Natural killer cell treated with Interleukin-12 subunit alpha and Interleukin-12 subunit beta and Interleukin-15 and Interleukin-18, amount 100 ng/mL, for 72 hours (primary cell): ENCODE results near the gene SLC8A3. TPM values are rescaled to one million over a fixed set of nuclear protein-coding genes. Genes with fewer than 3 reads are reported as not detected.
A peak's percentile ranks its signal among the peaks of the same experiment; 100 is the strongest.

Source experiments
- ATAC-seq, 2 donors: fragments of 150-1000 bp; cut with Tn5 transposase in 1 of 2; sonication (Bioruptor Pico), chemical (Tn5 transposase) in 1 of 2; 2 replicates each; pipeline ENCODE4 v1.10.0; 2021
- DNase-seq: peaks from one replicate; pipeline ENCODE4 v3.0.0; 2022; ENCODE audit warnings: low spot score
- H3K27ac Mint-ChIP-seq, 2 donors: 1 replicate in 1 of 2; 2 replicates in 1 of 2; pipeline ENCODE4 v1.8.0; 2022; ENCODE audit warnings: mixed read lengths in 2 of 2, mild to moderate bottlenecking in 1 of 2, moderate library complexity in 1 of 2
- H3K27me3 Mint-ChIP-seq, 2 donors: 1 replicate in 1 of 2; 2 replicates in 1 of 2; pipeline ENCODE4 v1.8.0; 2022; ENCODE audit warnings: mixed read lengths in 2 of 2
- H3K36me3 Mint-ChIP-seq: one replicate; pipeline ENCODE4 v1.8.0; 2022; ENCODE audit warnings: mixed read lengths
- H3K4me1 Mint-ChIP-seq, 2 donors: 1 replicate in 1 of 2; 2 replicates in 1 of 2; pipeline ENCODE4 v1.8.0; 2022; ENCODE audit warnings: low read depth in 2 of 2, mixed read lengths in 2 of 2, mild to moderate bottlenecking in 1 of 2
- H3K4me3 Mint-ChIP-seq: one replicate; pipeline ENCODE4 v1.8.0; 2022; ENCODE audit warnings: mixed read lengths
- H3K9me3 Mint-ChIP-seq: 2 replicates; pipeline ENCODE4 v1.8.0; 2022; ENCODE audit warnings: mixed read lengths
- total RNA-seq, 2 donors: library from RNA; stranded (reverse); gene quantifications; one replicate each; pipeline ENCODE4 v1.2.3, GENCODE V29; 2022

Gene SLC8A3
- total RNA-seq, 2 donors from 2014 or later: 0.08 to 1.1 TPM

DNA sequence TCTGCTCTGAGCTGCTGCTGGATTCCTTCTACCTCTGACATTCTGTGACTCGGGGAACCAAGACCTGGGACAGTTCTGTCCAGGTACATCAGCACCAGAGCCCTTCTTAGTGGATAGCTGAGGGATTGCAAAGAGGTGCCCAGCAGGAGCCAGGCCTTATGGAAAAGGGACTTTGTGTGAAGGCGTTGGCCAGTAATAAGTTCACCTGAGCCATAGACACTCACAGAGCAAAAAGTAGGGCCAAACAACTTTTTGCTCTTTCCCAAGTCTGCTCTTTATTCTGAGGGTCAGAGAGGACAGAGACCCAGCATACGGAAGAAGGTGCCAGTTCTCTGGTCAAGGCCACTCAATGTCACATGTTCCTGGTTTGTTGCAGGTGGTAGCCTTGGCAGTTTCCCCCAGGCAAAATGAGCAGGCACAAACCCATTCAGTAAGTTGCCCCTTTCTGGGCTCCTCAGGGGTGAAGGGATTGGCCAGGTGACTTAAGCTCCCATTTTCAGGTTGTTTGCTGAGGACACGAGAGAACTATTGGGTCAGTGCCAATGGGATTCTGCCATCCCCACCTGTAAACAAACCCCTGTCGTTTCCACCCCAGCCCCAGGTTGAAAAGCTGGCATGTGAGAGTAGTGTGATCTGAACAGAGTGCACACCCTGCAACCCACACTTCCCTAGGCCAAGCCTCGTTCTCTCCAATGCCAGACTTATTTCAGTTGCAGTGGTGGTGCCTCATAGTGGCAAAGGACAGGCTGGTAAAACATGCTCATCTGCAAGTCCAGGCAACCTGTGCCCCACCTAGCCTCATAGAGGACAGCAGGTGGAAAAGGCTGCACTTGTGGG lies 159.2 kb downstream of the SLC8A3 start:
- Mint-ChIP-seq H3K27me3 (peaks cover 8 to 9% of the 10 kb centered on the region in 2 donors), H3K27ac (no peak overlapping the region), H3K36me3 (no peaks in the 10 kb centered on the region), H3K4me1 (peaks cover 0 to 3% of the 10 kb centered on the region in 2 donors), H3K4me3 (no peak overlapping the region), H3K9me3 (no peaks in the 10 kb centered on the region)
- no peak for ATAC-seq
- no peak for DNase-seq

DNA sequence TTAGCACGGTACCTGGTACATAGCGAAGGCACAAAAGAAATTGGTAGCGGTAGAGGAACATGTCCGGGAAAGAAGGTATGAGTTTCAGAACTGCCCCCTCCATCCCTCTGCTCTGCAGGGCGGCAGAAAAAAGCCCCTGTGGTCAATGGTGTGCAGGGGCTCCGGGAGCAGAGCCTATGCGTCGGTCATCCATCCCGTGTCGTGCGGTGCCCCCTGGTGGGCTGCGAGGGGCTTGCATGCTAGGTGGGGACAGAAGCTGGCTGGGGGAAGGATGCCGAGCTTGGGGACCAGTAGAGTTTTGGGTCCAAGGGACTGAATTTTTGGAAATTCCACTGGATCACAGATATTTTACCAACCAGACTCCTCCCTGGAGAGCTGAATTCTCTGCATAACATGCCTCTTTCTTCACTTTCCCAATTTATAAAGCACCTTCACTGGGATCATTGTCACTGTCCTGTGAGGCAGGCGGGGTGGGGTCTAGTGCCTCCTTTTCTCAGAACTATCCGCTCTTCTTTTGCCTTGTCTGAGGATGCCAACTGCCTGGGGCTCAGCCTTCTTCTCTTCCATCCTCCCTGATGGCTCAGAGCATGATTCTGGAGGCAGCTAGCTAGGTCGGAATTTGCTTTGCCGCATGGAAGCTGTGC lies 160.8 kb downstream of the SLC8A3 start:
- Mint-ChIP-seq H3K9me3 (no peaks in the 10 kb centered on the region), H3K4me3 (no peak overlapping the region), H3K4me1 (peaks cover 0 to 3% of the 10 kb centered on the region in 2 donors), H3K27me3 (peaks cover 8 to 11% of the 10 kb centered on the region in 2 donors), H3K36me3 (no peaks in the 10 kb centered on the region), H3K27ac (no peak overlapping the region)
- DNase-seq (peak; percentile 71), ATAC-seq (peak in 1 of 2 donors; percentile 73)

DNA sequence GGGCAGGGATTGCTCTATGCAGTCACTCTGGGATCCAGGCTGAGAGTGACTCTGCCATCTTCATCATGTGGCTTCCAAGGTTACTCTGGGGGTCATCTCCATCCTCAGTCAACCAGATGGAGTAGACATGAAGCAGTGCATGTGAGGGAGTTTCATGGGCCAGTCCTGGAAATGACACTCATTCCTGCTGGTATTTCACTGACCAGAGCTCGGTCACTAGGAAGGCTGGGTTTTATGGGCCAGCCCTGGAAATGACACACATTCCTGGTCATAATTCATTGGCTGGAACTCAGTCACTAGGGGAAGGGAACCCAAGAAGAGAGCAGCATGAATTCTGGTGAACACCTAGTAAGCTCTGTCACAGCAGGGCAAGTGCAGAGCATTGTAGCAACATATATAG lies 164.9 kb downstream of the SLC8A3 start:
- Mint-ChIP-seq H3K9me3 (no peaks in the 10 kb centered on the region), H3K27me3 (peaks cover 8 to 17% of the 10 kb centered on the region in 2 donors), H3K4me3 (no peak overlapping the region), H3K36me3 (no peaks in the 10 kb centered on the region), H3K27ac (no peak overlapping the region), H3K4me1 (peaks cover 0 to 4% of the 10 kb centered on the region in 2 donors)
- ATAC-seq (no peak), DNase-seq (no peak)

DNA sequence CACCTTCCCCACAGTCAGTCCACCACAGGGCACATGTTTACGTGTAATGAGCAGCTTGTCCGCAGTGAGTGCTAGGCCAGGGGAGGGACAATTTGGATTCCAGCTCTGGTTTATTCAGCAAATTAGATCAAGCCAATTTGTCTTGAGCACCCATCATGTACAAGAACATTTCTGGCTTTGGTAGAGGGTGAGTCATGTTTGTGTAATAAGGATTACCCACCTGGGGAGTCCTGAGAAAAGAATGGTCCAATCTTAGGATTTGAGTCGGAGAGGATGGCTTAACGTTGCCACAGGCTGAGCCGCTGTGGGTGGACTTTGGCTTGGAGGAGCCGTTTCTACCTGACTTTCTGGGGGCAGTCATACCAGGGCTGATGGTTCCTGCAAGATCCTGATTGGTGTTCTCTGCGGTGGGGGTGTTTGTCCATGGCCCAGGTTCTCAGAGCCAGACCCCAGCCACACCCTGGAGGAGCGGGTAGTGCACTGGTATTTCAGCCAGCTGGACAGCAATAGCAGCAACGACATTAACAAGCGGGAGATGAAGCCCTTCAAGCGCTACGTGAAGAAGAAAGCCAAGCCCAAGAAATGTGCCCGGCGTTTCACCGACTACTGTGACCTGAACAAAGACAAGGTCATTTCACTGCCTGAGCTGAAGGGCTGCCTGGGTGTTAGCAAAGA lies 165.8 kb downstream of the SLC8A3 start:
- DNase-seq (no peak), ATAC-seq (no peak)
- Mint-ChIP-seq H3K27ac (no peak overlapping the region), H3K27me3 (peaks cover 6 to 17% of the 10 kb centered on the region in 2 donors), H3K9me3 (no peaks in the 10 kb centered on the region), H3K36me3 (no peaks in the 10 kb centered on the region), H3K4me1 (peaks cover 7 to 10% of the 10 kb centered on the region in 2 donors), H3K4me3 (no peak overlapping the region)

DNA sequence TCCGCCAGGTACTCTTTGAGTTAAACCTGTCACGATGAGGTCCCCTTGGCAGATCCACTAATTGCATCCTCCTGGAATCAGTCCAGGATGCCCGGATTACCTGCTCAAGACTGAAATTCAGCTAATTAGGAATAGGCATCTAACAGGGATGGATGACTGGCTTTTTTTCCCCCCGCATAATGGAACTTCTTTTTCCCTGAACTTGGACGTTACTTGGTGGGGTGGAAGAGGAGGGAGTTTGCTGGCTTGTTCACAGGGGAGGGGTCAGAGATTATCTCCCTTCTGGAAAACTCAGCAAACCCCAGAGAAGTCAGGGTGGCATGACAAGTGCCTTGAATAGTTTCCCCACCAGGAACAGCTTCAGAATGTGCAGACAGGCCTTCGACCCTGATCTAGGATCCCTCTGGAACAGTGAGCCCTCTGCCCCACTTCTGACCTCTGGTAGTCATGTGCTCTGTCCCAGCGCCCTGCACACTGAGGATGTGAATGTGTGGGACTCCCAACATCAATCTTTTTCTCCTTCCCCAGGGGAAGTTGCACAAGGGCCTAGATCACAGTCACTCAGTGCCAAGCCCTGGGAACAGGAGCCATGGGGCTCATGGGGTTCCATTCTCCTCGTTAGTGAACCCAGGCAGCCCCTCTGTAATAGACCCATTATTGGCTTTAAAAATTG lies 167.1 kb downstream of the SLC8A3 start:
- no peak for ATAC-seq
- no peak overlapping the region for H3K4me3 Mint-ChIP-seq

GRCh38 chr14:70020352-70021170 lies 168.2 kb downstream of the SLC8A3 start:
- H3K27me3 Mint-ChIP-seq: peaks cover 3 to 18% of the 10 kb centered on the region in 2 donors
- peaks cover 11 to 15% of the 10 kb centered on the region in 2 donors for H3K4me1 Mint-ChIP-seq
- DNase-seq: no peak
- H3K9me3 Mint-ChIP-seq: no peaks in the 10 kb centered on the region
- ATAC-seq: no peak
- H3K27ac Mint-ChIP-seq: no peak overlapping the region
- H3K36me3 Mint-ChIP-seq: no peaks in the 10 kb centered on the region
- H3K4me3 Mint-ChIP-seq: no peak overlapping the region

More for the DNA sequence above, 167.1 kb downstream of the SLC8A3 start:
- Mint-ChIP-seq H3K27ac (no peak overlapping the region), H3K36me3 (no peaks in the 10 kb centered on the region), H3K4me1 (peaks cover 11 to 15% of the 10 kb centered on the region in 2 donors), H3K9me3 (no peaks in the 10 kb centered on the region), H3K27me3 (peaks cover 4 to 17% of the 10 kb centered on the region in 2 donors)
- DNase-seq: no peak

GRCh38 chr14:70019695-70020094 lies 169.1 kb downstream of the SLC8A3 start:
- Mint-ChIP-seq H3K36me3 (no peaks in the 10 kb centered on the region), H3K27ac (no peak overlapping the region), H3K4me3 (no peak overlapping the region), H3K9me3 (no peaks in the 10 kb centered on the region), H3K4me1 (peaks cover 11 to 15% of the 10 kb centered on the region in 2 donors), H3K27me3 (peaks cover 7 to 22% of the 10 kb centered on the region in 2 donors)
- no peak for DNase-seq
- ATAC-seq: no peak

GRCh38 chr14:70018713-70019211 lies 170.0 kb downstream of the SLC8A3 start:
- no peaks in the 10 kb centered on the region for H3K36me3 Mint-ChIP-seq
- peaks cover 6 to 20% of the 10 kb centered on the region in 2 donors for H3K27me3 Mint-ChIP-seq
- DNase-seq: no peak
- no peak overlapping the region for H3K4me3 Mint-ChIP-seq
- H3K27ac Mint-ChIP-seq: no peak overlapping the region
- H3K4me1 Mint-ChIP-seq: peaks cover 11 to 15% of the 10 kb centered on the region in 2 donors
- ATAC-seq: peak; percentile 31 to 57
- no peaks in the 10 kb centered on the region for H3K9me3 Mint-ChIP-seq

DNA sequence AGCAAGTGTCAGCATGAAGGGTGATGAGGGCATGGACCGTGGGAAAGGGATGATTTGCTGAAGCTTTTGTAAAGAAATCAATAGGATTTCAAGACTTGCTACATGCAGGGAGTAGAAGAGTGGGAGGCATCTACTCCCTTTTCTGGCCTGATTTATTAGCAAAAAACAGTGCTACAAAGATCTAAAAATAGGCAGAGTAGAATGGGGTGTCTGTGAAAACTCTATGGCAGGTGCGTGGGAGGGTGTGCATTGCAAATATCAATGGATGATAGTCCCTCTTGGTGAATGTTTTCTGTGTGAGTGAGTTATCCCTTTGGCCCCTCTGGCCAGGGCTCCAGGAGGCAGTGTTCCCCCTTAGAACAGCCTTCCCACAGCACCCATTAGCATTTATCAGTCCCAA lies 170.5 kb downstream of the SLC8A3 start:
- no peak for ATAC-seq
- Mint-ChIP-seq H3K4me1 (peaks cover 11 to 15% of the 10 kb centered on the region in 2 donors), H3K9me3 (no peaks in the 10 kb centered on the region), H3K27ac (no peak overlapping the region), H3K27me3 (peaks cover 6 to 20% of the 10 kb centered on the region in 2 donors), H3K4me3 (no peak overlapping the region), H3K36me3 (no peaks in the 10 kb centered on the region)
- DNase-seq: no peak

GRCh38 chr14:70014406-70015095 lies 174.2 kb downstream of the SLC8A3 start:
- Mint-ChIP-seq H3K9me3 (no peaks in the 10 kb centered on the region), H3K4me1 (peaks cover 11 to 15% of the 10 kb centered on the region in 2 donors), H3K27me3 (peaks cover 9 to 27% of the 10 kb centered on the region in 2 donors), H3K27ac (no peak overlapping the region), H3K4me3 (no peak overlapping the region), H3K36me3 (no peaks in the 10 kb centered on the region)
- no peak for ATAC-seq
- no peak for DNase-seq

GRCh38 chr14:70013271-70013873 lies 175.4 kb downstream of the SLC8A3 start:
- DNase-seq (no peak), ATAC-seq (no peak)
- Mint-ChIP-seq H3K27me3 (peaks cover 9 to 27% of the 10 kb centered on the region in 2 donors), H3K36me3 (no peaks in the 10 kb centered on the region), H3K9me3 (no peaks in the 10 kb centered on the region), H3K4me3 (no peak overlapping the region), H3K4me1 (peaks cover 9 to 10% of the 10 kb centered on the region in 2 donors), H3K27ac (no peak overlapping the region)

DNA sequence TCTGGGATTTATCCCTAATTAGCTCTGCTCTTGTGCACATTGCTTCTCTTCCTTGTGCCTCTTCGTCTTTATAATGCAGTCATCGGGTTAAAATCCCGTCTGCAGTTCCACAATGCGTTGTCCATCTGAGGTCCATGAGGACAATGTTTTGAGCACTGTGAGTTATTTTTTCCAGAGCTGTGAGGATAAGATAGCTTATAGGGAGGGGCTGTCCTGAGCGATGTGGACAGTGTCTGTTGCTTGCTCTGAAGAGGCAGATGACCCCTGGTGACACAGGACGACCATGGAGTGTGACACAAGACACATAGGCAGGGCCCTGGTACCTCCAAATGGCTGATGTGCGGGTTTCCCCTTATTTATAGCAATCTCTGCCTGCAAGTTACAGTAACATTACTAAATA lies 177.0 kb downstream of the SLC8A3 start:
- Mint-ChIP-seq H3K36me3 (no peaks in the 10 kb centered on the region), H3K4me3 (no peak overlapping the region), H3K27me3 (peaks cover 9 to 27% of the 10 kb centered on the region in 2 donors), H3K9me3 (no peaks in the 10 kb centered on the region), H3K27ac (no peak overlapping the region), H3K4me1 (no peaks in the 10 kb centered on the region)
- ATAC-seq: no peak
- DNase-seq: no peak
